SK-N-MC (cell line): ENCODE data around the gene LIME1.

Experiments used
- EZH2 ChIP-seq: fragments of 200-600 bp; sonication (generic); IDR thresholded peaks from one replicate; pipeline ENCODE4 v1.6.1; 2017; ENCODE audit warnings: antibody characterized with exemption
- FOXP2 ChIP-seq: optimal IDR thresholded peaks from 2 replicates; pipeline ENCODE3; 2011; ENCODE audit warnings: mild to moderate bottlenecking, moderate library complexity; ENCODE audit not compliant: insufficient read depth; ENCODE audit errors: extremely low read length, control extremely low read depth
- POLR2AphosphoS5 ChIP-seq: IDR thresholded peaks from 2 replicates; pipeline ENCODE4 v1.6.1; 2012; ENCODE audit warnings: mild to moderate bottlenecking, low read depth, low read length, borderline replicate concordance

DNA sequence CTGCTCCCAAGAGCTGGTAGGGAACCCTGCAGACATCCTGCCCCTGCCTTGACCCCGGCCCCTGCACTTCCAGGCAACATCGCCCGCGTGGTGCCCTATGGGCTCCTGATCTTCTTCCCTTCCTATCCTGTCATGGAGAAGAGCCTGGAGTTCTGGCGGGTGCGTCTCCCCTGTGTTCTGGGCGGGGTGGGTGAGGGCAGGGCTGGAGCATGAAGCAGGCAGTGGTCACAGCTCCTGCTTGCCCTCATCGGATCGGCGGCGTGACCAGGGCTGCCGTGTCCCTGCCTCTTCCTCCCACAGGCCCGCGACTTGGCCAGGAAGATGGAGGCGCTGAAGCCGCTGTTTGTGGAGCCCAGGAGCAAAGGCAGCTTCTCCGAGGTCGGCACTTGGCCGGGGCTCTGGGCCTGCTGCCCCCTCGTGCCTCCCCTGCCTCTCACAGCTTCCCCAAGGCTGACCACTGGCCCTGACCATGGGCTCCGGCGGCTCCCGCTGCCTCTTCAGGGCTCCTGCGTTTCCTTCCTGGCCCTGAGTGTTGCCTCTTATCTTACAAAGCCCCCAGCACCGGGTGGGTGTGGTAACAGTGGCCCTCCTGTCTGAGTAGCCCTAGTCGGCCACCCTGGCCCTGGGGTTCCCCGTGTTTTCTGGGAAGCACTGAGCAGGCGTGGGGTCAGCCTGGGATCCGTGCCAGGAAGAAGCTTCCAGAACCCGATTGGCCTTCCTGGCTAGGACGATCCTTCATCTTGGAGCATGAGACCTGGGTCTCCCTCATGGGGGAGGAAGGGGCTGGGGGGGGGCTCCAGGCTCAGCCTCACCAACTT is 48.0 kb upstream of the LIME1 start:
- TF ChIP-seq EZH2 = no peak
- no peak; the same call in 1 of the 2 replicates for TF ChIP-seq POLR2AphosphoS5
- no peak for TF ChIP-seq FOXP2
